HL-60 (cell line): ENCODE results near the gene CSRP2.

Source experiments
- CTCF ChIP-seq: IDR thresholded peaks from one replicate; pipeline ENCODE4 v1.5.1; 2011; ENCODE audit warnings: low read length, control low read depth, inconsistent platforms; ENCODE audit not compliant: insufficient read depth
- POLR2AphosphoS5 ChIP-seq: IDR thresholded peaks from 2 replicates; pipeline ENCODE4 v1.6.1; 2012; ENCODE audit warnings: low read depth
- REST ChIP-seq: IDR thresholded peaks from 2 replicates; pipeline ENCODE4 v1.6.1; 2012; ENCODE audit warnings: low read depth; ENCODE audit not compliant: insufficient replicate concordance

GRCh38 chr12:76813972-76814371 lies 64.8 kb downstream of the CSRP2 start:
- no peak for TF ChIP-seq CTCF
- TF ChIP-seq POLR2AphosphoS5: no peak
- no peak for TF ChIP-seq REST
